Panc1 (cell line): Measurements from ENCODE around the gene EMID1.

ENCODE experiments used
- TF ChIP-seq, protein P1 (sequence below), 2 experiments: IDR thresholded peaks; 2 replicates each; pipeline ENCODE4 v1.6.1; 2011 to 2012; ENCODE audit warnings: low read depth in 2 of 2, control low read depth in 1 of 2, low read length in 1 of 2, mild to moderate bottlenecking in 1 of 2, moderate library complexity in 1 of 2; ENCODE audit not compliant: insufficient read depth in 1 of 2
- TF ChIP-seq, protein P2 (sequence below): fragments of 450-650 bp; IDR thresholded peaks from 2 replicates; pipeline ENCODE4 v1.5.1; 2017; ENCODE audit warnings: mild to moderate bottlenecking

DNA sequence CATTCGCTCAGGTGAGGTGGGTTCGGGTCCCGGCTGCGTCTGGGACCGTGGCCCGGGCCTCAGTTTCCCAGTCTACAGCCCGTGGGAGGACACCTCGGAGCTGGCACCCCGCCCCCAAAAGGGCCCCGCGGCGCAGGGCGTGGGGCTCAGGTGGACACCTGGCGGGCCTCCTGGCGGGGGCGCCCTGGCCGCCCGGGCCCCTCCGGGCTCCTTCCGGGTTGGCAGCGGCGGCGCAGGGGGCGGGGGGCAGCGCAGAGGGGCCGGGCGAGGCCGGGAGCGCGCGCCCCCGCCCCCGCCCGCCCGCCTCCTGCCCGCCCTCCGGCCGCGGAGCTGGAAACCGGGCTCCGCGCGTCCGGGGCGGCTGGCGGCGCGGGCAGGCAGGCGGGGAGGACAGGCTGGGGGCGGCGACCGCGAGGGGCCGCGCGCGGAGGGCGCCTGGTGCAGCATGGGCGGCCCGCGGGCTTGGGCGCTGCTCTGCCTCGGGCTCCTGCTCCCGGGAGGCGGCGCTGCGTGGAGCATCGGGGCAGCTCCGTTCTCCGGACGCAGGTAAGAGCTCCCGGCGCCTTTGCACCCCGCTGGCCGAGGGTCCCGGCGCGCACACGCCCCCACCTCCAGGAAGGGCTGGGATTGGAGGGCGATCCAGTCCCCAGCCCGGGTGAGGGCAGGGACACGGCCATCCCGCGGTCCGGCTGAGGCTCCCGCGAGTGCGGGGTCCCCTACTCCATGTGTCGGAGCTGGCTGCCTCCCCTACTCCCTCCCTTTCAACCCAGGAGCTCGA lies at the start of gene EMID1:
- TF ChIP-seq, protein P1, sequence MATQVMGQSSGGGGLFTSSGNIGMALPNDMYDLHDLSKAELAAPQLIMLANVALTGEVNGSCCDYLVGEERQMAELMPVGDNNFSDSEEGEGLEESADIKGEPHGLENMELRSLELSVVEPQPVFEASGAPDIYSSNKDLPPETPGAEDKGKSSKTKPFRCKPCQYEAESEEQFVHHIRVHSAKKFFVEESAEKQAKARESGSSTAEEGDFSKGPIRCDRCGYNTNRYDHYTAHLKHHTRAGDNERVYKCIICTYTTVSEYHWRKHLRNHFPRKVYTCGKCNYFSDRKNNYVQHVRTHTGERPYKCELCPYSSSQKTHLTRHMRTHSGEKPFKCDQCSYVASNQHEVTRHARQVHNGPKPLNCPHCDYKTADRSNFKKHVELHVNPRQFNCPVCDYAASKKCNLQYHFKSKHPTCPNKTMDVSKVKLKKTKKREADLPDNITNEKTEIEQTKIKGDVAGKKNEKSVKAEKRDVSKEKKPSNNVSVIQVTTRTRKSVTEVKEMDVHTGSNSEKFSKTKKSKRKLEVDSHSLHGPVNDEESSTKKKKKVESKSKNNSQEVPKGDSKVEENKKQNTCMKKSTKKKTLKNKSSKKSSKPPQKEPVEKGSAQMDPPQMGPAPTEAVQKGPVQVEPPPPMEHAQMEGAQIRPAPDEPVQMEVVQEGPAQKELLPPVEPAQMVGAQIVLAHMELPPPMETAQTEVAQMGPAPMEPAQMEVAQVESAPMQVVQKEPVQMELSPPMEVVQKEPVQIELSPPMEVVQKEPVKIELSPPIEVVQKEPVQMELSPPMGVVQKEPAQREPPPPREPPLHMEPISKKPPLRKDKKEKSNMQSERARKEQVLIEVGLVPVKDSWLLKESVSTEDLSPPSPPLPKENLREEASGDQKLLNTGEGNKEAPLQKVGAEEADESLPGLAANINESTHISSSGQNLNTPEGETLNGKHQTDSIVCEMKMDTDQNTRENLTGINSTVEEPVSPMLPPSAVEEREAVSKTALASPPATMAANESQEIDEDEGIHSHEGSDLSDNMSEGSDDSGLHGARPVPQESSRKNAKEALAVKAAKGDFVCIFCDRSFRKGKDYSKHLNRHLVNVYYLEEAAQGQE (IDR thresholded peaks at IDR 0.05; ENCODE audit: insufficient read depth in 1 of 2, low read depth in 2 of 2, low read length in 1 of 2) = no peak
- TF ChIP-seq, protein P2, sequence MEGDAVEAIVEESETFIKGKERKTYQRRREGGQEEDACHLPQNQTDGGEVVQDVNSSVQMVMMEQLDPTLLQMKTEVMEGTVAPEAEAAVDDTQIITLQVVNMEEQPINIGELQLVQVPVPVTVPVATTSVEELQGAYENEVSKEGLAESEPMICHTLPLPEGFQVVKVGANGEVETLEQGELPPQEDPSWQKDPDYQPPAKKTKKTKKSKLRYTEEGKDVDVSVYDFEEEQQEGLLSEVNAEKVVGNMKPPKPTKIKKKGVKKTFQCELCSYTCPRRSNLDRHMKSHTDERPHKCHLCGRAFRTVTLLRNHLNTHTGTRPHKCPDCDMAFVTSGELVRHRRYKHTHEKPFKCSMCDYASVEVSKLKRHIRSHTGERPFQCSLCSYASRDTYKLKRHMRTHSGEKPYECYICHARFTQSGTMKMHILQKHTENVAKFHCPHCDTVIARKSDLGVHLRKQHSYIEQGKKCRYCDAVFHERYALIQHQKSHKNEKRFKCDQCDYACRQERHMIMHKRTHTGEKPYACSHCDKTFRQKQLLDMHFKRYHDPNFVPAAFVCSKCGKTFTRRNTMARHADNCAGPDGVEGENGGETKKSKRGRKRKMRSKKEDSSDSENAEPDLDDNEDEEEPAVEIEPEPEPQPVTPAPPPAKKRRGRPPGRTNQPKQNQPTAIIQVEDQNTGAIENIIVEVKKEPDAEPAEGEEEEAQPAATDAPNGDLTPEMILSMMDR = no peak; the same call in 1 of the 2 replicates
